ENCODE measurements around the gene TNXB.

The TNXB gene, protein sequence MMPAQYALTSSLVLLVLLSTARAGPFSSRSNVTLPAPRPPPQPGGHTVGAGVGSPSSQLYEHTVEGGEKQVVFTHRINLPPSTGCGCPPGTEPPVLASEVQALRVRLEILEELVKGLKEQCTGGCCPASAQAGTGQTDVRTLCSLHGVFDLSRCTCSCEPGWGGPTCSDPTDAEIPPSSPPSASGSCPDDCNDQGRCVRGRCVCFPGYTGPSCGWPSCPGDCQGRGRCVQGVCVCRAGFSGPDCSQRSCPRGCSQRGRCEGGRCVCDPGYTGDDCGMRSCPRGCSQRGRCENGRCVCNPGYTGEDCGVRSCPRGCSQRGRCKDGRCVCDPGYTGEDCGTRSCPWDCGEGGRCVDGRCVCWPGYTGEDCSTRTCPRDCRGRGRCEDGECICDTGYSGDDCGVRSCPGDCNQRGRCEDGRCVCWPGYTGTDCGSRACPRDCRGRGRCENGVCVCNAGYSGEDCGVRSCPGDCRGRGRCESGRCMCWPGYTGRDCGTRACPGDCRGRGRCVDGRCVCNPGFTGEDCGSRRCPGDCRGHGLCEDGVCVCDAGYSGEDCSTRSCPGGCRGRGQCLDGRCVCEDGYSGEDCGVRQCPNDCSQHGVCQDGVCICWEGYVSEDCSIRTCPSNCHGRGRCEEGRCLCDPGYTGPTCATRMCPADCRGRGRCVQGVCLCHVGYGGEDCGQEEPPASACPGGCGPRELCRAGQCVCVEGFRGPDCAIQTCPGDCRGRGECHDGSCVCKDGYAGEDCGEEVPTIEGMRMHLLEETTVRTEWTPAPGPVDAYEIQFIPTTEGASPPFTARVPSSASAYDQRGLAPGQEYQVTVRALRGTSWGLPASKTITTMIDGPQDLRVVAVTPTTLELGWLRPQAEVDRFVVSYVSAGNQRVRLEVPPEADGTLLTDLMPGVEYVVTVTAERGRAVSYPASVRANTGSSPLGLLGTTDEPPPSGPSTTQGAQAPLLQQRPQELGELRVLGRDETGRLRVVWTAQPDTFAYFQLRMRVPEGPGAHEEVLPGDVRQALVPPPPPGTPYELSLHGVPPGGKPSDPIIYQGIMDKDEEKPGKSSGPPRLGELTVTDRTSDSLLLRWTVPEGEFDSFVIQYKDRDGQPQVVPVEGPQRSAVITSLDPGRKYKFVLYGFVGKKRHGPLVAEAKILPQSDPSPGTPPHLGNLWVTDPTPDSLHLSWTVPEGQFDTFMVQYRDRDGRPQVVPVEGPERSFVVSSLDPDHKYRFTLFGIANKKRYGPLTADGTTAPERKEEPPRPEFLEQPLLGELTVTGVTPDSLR (N-terminal part only)

GRCh38 chr6:32109114-32109764 lies at the start of gene TNXB:
Gene TNXB (minus strand): TSS chr6:32109338. CDS start chr6:32098198, 11,140 bp downstream.
- DNase-seq, result no peak

DNA sequence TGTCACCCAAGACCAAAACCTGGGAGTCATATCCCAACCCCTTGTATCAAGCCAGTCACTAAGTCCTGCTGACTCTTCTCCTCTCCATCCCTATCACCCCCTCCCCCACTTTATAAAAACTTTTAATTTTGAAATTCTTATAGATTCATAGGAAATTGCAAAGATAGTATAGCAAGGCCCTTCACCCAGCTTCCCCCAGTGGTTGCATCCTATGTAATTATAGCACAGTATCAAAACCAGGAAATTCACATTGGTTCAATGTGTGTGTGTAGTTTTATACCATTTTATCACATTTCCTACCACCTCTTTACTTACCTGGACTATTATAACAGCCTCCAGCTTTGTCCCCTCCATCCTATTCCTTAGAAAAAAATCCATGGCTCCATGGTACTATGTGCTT lies 48.9 kb upstream of the TNXB start:
- no peak for DNase-seq

GRCh38 chr6:32156891-32157290 lies 47.8 kb upstream of the TNXB start:
- no peak for DNase-seq

- DNase-seq, result peak; percentile 13 to 38 (median 22)
Observed at GRCh38 chr6:32154514-32155161, 45.5 kb upstream of the TNXB start.

DNA sequence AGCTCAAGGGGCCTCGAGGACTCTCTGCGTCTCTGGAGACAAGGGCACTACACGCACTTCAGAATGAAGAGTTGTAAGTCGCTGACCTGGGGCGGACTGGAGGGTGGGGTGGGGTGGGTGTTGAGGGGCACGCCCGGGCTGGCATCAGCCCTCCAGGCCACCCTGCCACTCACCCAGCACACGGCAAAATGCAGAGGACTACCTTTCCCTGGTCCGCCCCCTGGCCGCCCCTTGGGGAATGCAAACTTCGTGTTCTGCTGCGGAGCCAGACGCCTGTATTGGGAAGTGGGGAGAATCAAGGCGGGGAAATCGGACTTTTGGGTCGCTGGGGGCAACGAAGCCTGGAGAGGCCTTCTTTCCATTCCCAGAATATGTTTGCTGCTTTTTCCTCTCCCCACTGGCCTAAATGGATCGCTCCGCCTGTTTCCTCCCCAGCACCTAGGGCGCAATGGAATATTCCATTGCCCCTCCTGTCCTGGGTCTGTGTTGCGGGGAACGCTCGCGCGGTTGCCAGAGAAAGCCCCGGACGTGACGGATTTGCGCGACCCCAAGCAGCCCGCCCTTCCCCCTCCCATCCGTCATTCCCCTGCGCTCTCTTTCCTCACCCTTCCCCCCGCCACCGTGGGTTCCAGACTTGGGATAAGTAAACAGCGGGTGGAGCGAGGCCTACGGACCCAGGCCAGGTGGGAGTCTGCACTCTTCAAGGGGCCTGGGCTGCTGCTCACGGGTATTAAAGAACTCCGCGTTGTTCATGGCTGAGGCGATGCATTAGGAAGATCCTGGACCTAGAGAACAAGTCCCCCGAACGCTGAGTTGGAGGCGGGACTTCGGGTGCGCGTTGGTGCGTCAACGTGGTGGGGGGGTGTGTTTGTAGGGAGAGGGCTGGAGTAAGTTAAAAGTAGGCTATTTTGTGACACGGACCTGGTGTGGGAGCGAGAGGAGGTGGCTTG lies 44.7 kb upstream of the TNXB start, which contains the start of gene PPT2:
PPT2 (plus strand) TSS at position 578 of the 950 bp plus-strand sequence. CDS start 454 bp downstream, outside the sequence.
- DNase-seq, result peak; percentile 27 to 56 (median 36)

- no peak for DNase-seq
Observed at GRCh38 chr6:32152769-32153563, 43.8 kb upstream of the TNXB start.

DNA sequence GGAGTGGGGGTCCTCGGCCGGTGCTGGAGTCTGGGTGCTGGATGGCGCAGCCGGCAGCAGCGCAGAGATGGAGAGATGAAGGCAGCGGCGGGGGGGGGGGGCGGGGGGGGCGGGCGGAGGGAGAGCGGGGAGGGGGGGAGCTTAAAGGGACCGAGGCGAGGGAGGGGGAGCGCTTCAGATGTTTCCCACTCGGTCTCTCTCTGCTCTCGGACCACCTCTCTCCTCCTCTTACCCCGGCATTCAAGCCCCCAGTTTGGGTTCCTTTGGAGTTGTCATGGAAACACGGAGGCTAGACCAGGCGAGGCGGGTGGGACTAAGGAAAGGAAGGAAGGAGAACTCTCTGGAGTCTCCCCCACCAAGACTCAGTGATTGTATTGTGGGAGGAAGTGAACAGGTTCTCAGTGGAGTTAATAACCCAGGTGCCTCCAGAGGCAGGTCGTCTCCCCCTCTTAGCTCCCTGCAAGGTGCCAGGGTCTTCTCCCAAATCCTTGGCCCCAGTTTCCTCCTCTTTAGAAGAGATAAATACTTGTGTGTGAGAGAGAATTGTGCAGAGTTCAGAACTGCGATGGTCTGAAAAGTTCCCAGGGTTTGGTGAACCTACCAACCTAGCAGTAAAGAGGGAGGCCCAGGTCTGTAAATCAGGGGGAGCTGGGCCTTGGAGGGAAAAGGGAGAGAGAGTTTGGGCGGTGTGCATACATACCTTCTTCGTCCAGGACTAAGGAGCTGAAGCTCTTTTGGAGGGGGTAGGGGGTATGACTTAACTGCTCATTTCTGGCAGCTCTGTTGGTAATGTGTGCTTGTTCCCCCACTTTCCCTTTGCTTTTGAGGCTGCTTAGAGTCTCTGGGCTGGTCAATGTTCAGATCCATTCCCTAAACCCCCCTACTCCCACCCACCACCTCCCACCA lies 43.0 kb upstream of the TNXB start, which contains the start of gene PRRT1:
PRRT1 (minus strand) TSS at position 77 of the 906 bp plus-strand sequence. CDS start 112 bp downstream, outside the sequence.
- no peak for DNase-seq

- DNase-seq, result no peak
Observed at GRCh38 chr6:32151181-32151862, 42.2 kb upstream of the TNXB start.

GRCh38 chr6:32149932-32150870 lies 41.1 kb upstream of the TNXB start:
- no peak for DNase-seq

DNA sequence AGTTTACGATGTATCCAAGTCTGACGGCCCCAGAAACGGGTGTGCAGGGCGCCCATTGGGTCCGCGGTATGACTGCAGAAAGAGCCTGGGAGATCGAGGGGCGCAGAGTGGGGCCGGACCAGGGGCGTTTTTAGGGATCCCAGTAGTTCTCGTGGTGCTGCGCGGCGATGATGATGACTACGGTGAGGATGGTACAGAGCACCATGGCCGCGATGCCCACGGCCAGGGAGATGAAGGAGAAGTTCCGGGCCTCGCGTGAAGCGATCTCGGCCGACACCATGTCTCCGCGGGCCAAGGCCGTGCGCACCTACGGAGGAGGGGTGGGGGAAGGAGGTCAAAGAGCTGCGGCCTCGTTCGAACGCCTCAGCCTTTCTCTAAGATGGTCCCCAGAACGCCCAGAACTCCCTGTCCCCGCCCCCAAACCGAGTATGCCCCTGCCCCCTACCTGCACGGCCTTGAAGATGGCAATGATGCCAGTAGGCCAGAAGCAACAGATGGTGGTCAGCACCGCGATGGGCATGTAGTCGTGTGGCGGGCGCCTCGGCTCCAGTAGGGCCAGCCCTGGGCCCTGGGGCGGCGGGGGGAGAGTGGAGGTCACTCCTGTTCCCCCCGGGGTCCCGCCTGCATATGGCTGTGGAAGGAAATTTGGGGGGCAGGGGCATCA lies 40.1 kb upstream of the TNXB start:
- DNase-seq, result no peak

- peak; percentile 37 to 57 (median 40) for DNase-seq
Observed at GRCh38 chr6:32148289-32149091, 39.4 kb upstream of the TNXB start.

DNA sequence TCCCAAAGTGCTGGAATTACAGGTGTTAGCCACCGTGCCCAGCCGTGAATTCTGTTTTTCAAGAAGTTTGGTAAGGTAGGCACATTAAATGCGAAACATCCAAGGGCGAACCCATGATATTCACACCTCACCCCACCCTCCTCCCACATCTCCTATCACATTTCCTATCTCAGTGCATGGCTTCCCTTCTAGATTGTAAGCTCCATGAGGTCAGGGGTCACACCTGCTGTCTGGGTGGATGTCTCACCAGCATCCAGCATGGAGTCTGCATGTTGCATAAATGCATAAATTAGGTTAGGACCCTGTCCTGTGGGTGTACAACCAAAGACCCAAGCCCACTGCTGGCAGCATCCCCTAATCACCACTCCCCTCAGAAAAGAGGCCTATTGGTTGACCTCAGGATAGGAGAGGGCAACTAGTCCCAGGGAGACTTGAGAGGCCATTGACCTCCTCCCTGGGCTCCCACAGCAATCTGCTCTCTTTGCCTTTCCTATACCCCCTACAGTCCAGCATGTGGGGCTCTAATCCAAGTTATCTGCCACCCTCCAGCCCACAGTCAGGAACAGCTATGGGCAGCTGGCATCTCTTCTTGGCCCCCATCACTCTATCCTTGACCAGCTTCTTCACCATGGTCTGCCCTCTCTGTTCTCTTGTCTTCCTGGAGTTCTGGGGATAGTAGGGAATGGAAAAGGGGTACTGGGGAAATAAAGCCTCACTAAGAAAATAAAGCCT lies 38.4 kb upstream of the TNXB start:
- no peak for DNase-seq

- DNase-seq, result no peak
Observed at GRCh38 chr6:32146687-32147086, 37.5 kb upstream of the TNXB start.

DNA sequence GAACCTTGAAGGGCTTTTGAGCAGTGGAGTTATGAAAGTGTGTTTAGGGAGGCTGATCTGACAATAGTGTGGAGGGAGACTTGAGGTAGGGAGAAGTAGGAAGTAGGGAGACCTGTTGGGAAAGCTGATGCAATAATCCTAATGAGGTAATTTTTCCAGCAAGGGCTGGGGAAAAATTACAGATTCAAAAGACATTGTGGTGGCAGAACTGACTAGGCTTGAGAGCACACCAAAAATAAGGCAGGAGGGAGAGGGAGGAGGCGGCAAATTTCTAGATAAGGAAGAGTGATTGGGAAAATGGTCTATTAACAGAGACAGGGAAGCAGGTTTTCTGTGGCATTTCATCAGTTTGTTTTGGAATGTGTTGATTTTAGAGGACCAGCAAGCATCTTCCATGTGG lies 37.1 kb upstream of the TNXB start:
- DNase-seq, result no peak

Measured in activated CD4-positive, CD25-positive, alpha-beta regulatory T cell (primary cell).